Breast epithelium (tissue), 3 donors: ENCODE data around the gene VSIG8.
A peak's percentile ranks its signal among the peaks of the same experiment; 100 is the strongest.

Source experiments
- CTCF ChIP-seq, 3 donors: fragments of 450-650 bp; IDR thresholded peaks; one replicate each; pipeline ENCODE4 v1.5.1; 2016 to 2017; ENCODE audit warnings: antibody characterized with exemption in 3 of 3, mild to moderate bottlenecking in 3 of 3, moderate library complexity in 3 of 3
- POLR2A ChIP-seq: fragments of 450-650 bp; IDR thresholded peaks from one replicate; pipeline ENCODE4 v1.6.1; 2016; ENCODE audit warnings: antibody characterized with exemption, mild to moderate bottlenecking, moderate library complexity
- POLR2AphosphoS5 ChIP-seq, 3 donors: sonication (generic); formaldehyde crosslinking; IDR thresholded peaks; one replicate each; pipeline ENCODE4 v1.6.1; 2017; ENCODE audit warnings: antibody characterized with exemption in 3 of 3

GRCh38 chr1:159900086-159900680, 37.7 kb upstream of the VSIG8 start, which contains the start of gene CFAP45:
- TF ChIP-seq CTCF (IDR thresholded peaks at IDR 0.05) (no peak), POLR2AphosphoS5 (IDR thresholded peaks at IDR 0.05) (peak in 2 of 3 donors; percentile 13 to 57), POLR2A (no peak)
